PFSK-1 (cell line): ENCODE measurements around the gene OR5J2.

Experiments
- FOXP2 ChIP-seq: optimal IDR thresholded peaks from 2 replicates; pipeline ENCODE3; 2011; ENCODE audit warnings: borderline replicate concordance, control low read depth, inconsistent platforms; ENCODE audit not compliant: insufficient read depth; ENCODE audit errors: extremely low read length, extremely low read depth
- POLR2AphosphoS5 ChIP-seq: IDR thresholded peaks from 2 replicates; pipeline ENCODE4 v1.6.1; 2012; ENCODE audit warnings: low read depth, mild to moderate bottlenecking, control low read depth, low read length, moderate library complexity
- TAF1 ChIP-seq: IDR thresholded peaks from 2 replicates; pipeline ENCODE4 v1.6.1; 2012; ENCODE audit warnings: low read length, control low read depth, borderline replicate concordance; ENCODE audit not compliant: insufficient read depth

- TF ChIP-seq TAF1 (no peak), POLR2AphosphoS5 (no peak), FOXP2 (no peak)
Observed at GRCh38 chr11:56214537-56214936, 38.1 kb downstream of the OR5J2 start.
